CMK (cell line): ENCODE data around the gene GEMIN8.

Source experiments
- DNase-seq: peaks from one replicate; pipeline ENCODE4 v3.0.0-alpha.2; 2010; ENCODE audit warnings: low read depth

Gene GEMIN8

DNA sequence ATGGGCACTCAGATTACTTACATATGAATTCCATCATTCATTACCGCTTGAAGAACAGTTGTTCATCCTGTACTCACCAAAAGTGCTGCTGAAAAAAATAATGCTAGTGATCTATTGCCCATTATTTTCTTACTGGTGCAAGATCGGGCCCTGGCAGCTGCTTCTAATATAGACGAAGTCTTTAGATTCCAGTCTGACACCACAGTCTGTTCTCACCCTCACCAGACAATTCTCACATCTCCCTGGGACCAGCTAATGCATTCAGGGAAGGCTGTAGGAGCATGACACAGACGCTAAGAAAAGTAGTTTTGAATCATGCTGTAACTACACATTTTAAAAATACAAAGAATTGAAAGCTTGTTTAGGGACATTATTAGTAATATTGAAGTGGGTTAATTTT lies 13.8 kb downstream of the GEMIN8 start:
- no peak for DNase-seq

DNA sequence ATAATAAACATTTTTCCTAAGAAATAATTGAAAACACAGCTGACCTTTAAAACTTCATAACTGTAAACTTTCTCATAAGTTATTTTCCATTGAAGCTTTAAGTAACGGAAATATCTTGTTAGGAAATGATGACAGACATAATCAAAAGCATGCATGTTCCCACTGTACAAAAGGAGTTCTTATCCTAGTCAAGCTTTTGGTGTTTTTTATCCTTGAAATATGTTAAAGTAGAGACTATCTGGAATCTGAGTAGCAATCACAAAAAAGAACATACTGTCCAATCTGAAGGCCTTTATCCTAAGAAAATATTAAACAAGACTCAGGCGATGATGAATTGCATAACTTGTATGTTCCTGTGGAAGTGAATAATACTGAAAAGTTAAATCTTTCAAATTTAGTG lies 14.4 kb downstream of the GEMIN8 start:
- DNase-seq, result no peak

DNA sequence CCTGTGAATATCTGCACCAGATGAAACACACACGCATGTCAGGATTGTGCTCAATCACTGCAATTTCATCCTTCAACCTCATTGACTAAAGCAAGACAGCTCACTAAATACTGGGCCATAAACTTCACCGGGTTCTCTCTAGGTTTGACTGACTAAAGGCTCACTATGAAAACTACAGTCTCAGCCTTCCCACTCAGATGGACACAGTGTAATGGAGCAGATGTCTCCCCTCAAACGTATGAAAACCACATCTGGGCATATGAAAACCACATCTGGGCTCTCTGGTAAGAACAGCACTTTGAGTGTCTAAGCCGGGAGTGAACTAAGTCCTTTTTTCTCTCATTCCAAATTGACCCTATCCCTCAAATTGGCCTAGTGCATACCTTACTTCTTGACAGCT lies 15.2 kb downstream of the GEMIN8 start:
- no peak for DNase-seq

- DNase-seq, result no peak
Measured at GRCh38 chrX:14013054-14013453, 16.6 kb downstream of the GEMIN8 start.

DNA sequence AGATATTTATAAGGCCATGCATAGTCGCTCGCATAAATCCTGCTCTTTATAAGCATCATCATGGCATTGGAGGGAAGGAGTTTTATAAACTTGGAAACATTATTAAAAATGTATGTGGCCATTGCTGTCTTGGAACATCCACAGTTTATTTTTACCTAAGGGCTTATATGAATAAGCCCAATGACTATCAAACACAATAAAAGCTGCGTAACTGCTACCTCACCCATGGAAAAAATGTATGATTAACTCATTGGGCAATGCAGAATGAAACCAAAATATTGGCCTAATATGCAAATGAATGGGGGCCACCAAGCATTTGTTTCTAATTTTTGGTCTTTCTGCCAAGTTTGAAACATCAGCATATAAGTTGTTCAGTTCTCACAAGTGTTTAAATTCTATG lies 19.1 kb downstream of the GEMIN8 start:
- DNase-seq, result no peak

DNA sequence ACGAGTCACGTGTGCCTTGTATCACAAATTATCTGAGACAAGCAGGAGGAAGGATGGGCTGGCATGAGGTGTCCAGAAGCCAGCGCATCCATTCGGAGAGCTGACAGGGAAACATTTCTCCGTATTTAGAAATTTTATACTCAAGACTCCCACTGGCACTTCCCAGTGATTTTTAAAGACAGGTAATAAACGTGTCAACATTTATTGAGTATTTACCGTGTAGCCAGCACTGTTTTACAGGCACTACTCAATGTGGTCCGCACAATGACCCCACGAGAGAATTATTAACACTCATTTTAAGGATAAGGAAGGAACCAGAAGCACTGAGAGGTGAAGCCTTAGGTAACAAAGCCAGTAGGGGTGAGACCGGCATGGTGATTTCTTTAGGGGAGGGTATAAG lies 23.2 kb downstream of the GEMIN8 start:
- no peak for DNase-seq

GRCh38 chrX:14003876-14004425 lies 25.7 kb downstream of the GEMIN8 start:
- DNase-seq, result no peak

GRCh38 chrX:14003028-14003427 lies 26.7 kb downstream of the GEMIN8 start:
- DNase-seq, result no peak

GRCh38 chrX:13996650-13997049 lies 33.0 kb downstream of the GEMIN8 start:
- DNase-seq, result no peak

GRCh38 chrX:13994536-13995080 lies 35.1 kb downstream of the GEMIN8 start:
- no peak for DNase-seq

GRCh38 chrX:13994104-13994503 lies 35.6 kb downstream of the GEMIN8 start:
- DNase-seq, result no peak

GRCh38 chrX:13990126-13990800 lies 39.4 kb downstream of the GEMIN8 start:
- no peak for DNase-seq

- DNase-seq, result no peak
Measured at GRCh38 chrX:13985697-13986435, 43.8 kb downstream of the GEMIN8 start.

GRCh38 chrX:13983734-13984133 lies 46.0 kb downstream of the GEMIN8 start:
- DNase-seq, result no peak

- DNase-seq, result no peak
Measured at GRCh38 chrX:13968198-13968597, 61.5 kb downstream of the GEMIN8 start.

- DNase-seq, result no peak
Measured at GRCh38 chrX:13967636-13968035, 62.1 kb downstream of the GEMIN8 start.

GRCh38 chrX:13966793-13967125 lies 62.9 kb downstream of the GEMIN8 start:
- DNase-seq, result no peak

DNA sequence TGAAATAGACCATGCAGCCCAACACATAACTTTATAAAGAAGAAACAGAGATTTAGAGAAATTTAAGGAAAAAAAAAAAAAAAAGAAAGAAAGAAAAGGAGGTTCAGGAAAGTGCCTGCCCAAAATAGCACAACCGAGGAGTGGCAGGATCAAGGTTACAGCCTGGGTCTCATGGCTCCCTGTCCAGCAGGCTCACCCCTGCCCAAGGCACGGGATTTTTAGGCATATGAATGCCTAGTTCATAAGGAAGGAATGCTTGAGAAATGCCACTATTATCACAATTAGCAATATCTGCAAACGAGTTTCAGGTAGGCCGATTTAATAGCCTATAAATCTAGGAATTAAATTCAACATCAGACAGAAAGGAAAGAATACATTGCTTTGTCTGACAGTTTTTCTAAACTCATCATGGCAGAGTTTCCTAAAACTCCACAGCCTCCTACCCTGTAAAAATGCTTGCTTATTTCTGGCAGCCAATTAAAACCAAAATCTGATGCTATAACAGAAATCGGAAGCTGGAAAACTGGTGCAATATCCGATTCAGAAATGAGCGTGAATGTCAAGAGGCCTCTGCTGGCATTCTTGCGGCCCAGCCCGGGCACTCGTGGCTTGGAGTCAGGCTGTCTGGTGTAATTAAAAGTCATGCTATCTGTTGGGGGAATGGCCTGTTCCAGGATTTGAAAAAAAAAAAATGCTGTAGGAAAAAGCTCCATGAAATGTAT lies 63.5 kb downstream of the GEMIN8 start:
- no peak for DNase-seq

DNA sequence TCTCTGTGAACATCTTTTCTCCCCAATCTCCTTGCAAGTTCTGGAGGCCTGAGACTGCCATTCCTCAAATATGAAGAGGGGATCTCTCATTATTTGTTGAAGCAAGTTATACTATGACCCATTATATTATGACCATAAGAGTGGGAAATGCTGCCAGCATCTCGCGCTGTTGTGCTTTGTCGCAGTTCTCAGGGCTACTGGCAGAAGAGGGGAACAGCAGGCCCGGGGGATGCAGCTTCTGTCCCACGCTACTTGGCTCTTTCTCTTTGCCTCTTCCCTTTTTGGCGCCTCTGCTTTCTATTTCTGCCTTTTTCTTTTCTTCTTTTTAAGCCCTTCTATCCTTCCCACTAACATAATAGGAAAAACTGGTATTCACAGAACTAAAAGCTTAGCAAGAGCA lies 64.2 kb downstream of the GEMIN8 start:
- no peak for DNase-seq

DNA sequence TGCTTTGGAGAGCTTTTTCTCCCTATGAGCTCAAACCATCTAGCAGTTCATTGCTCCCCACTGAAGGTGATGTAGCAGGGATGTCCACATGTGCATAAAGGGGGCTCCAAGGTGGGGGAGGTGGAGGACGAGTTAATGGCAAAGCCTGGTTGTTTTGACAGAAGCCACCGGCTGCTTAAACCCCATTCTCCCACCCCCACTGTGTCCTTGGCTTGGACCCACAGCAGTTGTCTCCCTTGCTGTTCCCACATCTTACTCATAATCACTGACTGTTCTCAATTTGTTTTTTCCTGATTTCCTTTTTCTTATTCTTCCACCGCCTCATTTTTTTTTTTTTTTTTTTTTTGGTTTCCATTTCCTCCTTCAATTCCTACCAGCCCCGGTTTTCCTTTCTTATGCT lies 72.7 kb downstream of the GEMIN8 start:
- no peak for DNase-seq
